Skeletal muscle cell (primary cell): ENCODE results near the gene WWOX.
"Not testable (repeated sequence)": the region's sequence is repeated elsewhere in the genome, so short reads cannot be mapped to it uniquely, and the experiment has no call there.

ENCODE experiments used
- DNase-seq: peaks from one replicate; pipeline ENCODE4 v3.0.0-alpha.2; 2010; ENCODE audit warnings: low read depth
- H3K4me3 ChIP-seq: 2 replicates; pipeline ENCODE4 v1.5.1; 2011; ENCODE audit warnings: low read depth, mild to moderate bottlenecking, control low read depth, low read length, moderate library complexity

Gene WWOX

DNA sequence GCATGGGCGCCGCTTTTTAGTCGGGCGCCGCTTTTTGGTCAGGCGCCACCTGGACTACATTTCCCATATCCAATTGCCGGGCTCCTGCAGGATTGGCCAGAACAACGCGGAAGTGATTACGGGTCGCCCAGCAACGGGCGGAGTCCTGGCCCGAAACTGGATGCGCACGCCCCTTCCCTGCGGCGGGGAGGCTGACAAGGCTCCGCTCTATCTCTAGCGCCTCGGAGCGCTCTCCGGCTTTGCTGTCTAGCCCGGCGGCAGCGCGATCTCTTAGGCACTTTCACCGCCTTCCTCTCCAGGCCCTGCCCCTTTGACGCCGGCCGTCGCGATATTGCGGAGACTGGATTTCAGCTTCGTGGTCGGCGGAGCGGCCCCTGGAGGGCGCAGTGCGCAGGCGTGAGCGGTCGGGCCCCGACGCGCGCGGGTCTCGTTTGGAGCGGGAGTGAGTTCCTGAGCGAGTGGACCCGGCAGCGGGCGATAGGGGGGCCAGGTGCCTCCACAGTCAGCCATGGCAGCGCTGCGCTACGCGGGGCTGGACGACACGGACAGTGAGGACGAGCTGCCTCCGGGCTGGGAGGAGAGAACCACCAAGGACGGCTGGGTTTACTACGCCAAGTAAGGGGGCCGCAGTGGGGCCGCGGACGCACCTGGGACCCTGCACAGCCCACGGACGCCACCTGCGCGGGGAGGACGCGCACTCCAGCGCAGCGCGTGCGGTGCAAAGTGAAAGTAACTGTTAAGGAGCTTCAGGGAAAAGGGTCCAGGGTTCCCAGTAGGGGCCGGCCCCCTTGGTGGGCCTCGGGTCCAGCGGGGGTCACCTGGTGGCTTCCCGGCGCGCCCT lies at the start of gene WWOX:
Gene WWOX (plus strand): TSS at position 384 of the 841 bp plus-strand sequence.
- peak; percentile 94 for DNase-seq
- H3K4me3 ChIP-seq: peak within 1 kb of the TSS; percentile 97

DNA sequence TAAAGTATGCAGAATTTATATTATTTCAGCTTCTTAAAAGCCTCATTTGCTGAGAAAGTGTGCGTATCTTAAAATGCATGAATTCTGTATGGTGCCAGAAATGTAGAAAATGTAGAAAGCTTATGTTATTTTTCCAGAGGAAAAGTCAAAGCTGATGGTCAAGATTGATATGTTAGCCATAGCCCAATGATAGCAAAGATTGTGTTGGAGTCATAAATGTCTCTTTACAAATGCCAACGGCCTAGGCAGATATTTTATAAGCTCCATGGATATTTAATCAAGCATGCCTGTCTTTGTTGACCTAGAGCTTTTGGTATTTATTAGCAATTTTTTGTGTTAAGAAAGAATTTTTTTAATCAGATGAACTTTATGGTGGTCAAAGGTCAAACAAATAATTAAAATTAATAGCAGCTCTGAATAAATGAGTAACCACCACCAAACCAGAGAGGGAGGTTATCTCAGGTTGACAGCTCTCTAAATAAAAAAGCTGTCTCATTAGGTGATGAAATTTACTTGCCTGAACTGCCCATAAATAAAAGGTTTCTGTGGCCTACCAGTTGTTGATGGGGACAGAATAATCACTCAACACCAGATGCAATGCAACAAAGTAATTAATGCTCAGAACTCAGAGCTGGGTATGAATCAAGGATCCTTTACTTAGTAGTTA lies 48.6 kb upstream of the WWOX start:
- no peak for DNase-seq

DNA sequence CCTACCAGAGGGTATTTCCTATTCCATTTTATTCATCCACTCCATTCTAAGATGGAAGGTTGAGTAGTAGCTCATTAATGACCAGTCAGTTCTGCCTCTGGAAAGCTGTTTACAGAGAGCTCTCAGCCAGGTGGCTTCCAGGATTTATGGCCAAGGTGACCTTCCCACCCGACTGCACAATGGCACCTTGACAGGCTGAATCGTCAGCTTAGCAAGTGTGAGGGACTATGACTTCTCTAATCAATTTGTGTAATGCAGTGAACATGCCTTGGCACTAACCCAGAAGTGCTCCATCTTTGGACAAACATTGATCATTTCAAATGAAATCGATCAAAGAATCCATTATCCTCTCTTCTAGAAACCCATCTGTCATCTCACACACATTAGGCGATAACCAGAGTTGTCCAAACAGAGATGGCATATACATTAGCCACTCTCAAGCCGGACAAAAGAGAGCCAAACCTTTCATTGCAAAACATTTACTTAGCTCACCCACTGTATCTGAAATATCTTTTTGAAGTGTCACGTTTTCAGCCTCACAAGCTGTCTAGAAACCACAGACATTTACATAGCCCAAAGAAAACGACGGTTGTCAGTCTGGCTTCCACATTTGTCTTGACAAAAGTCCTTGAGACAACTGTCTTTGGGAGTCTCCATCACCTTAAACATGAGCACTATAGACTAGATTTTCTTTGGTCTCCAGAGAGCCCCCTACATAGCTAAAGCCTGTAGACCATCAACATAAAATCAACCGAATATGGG lies 41.5 kb upstream of the WWOX start:
- no peak for DNase-seq
- no peak overlapping the region for H3K4me3 ChIP-seq

More for the DNA sequence above, 48.6 kb upstream of the WWOX start:
- no peak overlapping the region for H3K4me3 ChIP-seq

DNA sequence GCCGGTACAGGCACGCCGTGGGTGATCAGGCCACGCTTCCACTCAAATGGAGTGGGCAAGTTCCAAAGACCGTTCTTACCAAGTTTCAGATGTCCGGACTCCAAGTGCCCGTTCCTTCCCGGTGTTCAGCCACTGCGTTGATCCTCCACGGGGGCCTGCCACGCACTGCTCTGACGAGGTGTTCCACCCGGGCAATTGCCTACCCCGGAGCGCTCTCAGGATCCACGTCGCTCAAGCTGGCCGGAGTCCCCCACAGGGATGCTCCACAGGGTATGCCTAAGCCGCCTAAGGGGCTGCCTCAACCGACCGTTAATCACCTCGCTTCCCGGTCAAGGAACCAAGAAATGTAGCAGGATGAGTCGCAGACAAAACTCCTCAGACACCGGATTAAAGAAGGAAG lies 39.6 kb upstream of the WWOX start:
- not testable (repeated sequence) for DNase-seq, H3K4me3 ChIP-seq

DNA sequence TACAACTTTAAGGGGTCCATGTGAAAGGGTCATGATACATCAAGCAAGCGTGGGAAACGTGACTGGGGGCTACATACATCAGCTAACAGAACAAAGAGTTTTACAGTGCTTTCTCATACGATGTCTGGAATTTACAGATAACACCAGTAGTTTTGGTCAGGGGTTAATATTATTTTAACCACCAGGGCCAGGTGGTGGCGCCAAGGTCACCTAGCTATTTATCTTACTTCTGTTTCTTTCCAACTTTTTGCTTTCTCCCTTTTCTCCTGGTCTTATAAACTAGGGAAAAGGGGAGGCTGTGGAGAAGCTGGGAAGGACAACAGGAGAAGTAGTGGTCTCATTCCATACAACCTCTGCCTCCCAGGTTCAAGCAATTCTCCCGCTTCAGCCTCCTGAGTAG lies 39.2 kb upstream of the WWOX start:
- no peak overlapping the region for H3K4me3 ChIP-seq
- no peak for DNase-seq

DNA sequence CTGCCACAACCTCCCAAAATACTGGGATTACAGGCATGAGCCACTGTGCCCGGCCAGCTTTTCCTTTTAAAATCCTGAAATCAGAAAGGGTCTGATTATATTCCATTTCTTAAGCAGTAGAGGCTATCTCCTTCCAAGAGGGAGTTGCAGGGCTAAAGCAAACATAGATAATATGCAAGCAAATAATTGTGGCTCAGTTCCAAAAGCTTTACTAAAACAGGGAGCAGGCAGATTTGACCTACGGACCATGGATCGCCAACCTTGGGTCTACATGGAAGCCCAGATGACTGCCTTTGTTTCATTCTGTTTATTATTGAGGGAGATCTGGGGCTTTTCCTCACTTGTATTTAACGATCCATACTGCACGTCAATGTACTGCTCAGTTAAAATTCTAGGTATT lies 38.6 kb upstream of the WWOX start:
- H3K4me3 ChIP-seq: no peak overlapping the region
- DNase-seq: no peak

DNA sequence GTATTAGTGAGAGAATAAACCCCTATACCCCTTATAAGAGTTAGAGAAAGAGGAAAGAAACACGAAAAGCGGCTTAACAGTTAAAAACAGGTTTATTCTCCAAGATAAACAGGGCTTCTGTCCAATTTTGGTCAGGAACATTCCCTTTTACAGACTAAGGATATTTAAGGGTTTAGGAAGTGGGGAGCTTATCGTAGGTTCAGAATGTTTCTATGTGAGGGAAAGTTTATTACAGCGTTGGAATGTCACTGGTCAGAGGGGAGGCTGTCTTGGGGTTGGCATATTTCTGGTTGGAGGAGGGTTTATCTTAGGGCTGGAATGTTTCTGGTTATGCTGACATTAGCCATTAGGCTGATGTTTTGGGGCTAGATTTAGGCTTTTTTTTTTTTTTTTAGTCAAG lies 34.1 kb upstream of the WWOX start:
- DNase-seq: no peak
- H3K4me3 ChIP-seq: no peak overlapping the region

DNA sequence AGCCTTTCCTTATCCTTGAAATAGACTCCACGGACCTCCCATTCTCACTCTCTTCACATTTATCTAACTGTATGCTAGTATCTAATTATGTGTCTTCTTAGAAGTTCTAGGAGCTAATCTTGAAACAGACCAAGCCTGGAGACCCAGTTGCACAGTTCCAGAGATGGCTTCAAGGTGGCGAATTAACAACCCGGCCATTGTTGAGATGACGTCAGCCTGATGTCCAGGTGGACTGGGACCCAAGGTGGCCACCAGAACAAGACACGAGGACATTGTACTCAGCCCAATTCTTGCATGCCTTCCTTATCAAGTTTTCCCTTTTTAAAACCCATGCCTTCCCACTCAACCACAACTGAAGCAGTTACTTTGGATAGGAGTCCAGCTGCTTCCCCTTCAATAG lies 29.5 kb upstream of the WWOX start:
- no peak for DNase-seq
- no peak overlapping the region for H3K4me3 ChIP-seq

DNA sequence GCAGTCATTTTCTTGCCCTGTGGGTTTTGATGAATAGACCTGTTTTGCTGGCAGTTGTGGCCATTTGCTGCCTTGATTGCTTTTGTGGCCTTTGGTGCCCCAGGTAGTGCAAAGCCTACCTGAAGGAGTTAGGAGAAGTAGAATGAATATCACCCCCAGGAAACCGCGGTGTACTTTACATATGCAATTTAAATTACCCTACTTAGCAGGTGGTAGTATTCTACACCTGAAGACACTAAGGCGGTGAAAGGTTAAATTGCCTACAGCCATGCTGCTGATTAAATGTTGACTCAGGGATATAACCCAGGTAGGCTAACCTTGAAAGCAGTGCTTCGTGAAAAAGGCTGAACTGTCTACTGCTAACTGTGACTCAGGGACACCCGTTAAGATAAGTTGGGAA lies 27.2 kb upstream of the WWOX start:
- no peak for DNase-seq
- H3K4me3 ChIP-seq: no peak overlapping the region

DNA sequence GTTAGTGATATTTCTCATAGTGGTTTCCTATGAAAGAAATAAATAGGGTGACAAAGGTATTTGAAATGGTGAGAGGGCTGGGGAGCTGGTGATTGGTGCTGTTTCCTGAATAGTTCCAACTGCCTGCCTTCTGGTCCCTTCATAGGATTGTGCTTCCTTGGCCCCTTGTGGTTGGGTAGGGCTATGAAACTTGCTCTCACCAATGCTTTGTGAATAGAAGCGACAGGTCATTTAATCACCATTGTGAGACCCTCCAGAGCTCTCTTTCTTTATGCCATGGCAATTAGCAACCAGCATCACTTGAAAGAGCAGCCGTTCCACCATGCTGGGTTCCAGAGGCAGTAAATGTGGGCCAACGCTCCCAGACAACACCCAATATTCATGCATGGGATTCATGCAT lies 23.7 kb upstream of the WWOX start:
- DNase-seq: no peak
- H3K4me3 ChIP-seq: no peak overlapping the region

DNA sequence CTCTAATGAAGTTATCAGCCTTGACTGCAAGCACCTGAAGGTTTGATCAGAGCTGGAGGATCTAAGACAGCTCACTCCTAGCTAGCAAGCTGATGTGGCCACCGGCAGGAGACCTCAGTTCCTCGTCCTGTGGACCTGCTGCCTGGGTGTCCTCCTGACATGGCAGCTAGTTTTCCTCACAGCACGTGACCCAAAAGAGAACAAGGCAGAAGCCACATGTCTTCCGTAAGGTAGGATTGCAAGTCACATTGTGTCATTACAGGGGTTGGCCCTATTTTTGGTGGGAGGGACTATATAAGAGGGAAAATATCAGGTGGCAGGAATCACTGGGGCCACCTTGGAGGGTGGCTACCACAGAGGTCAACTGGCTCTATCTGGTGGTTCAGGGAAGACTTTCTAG lies 18.1 kb upstream of the WWOX start:
- no peak overlapping the region for H3K4me3 ChIP-seq
- DNase-seq: no peak

DNA sequence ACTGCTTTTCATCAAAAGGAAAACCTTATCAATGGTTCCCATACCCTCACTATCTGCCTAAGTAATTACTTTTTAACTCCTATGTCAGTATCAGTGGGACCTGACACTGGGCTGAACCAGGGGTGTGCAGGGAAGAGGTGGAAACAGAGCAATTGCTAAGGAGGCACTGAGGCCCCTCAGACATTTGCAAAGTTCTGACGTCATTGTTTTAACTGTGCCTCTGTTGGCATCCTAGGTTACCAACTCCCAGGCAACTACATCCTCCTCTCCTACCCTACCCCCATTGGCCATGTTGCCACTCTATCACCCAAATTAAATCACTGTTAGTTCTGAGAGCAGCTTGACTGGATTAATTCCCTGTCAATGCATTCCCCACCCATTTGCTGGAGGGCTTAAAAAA lies 8.0 kb upstream of the WWOX start:
- no peak for DNase-seq

DNA sequence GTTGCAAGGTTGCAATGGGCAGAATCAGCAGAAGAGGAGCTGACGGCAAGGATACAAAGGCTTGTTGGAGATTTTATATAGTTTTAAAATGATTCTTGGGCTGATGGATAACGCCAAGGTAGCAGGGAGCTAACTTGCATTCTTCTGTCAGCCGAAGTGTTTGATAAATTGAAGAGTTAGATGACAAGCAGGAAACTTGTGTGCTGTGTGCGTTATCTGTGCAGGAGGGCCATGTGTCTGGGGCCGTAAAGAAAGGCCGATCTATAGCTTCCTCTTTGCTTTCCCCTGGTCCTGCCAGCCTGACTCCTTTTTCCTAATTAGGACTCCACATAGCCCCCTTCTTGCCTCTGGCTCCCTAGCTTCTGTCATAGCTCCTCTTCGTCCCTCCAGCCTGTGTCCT lies 6.7 kb upstream of the WWOX start:
- DNase-seq: no peak
- no peak overlapping the region for H3K4me3 ChIP-seq

More for the DNA sequence above, 8.0 kb upstream of the WWOX start:
- no peak overlapping the region for H3K4me3 ChIP-seq

DNA sequence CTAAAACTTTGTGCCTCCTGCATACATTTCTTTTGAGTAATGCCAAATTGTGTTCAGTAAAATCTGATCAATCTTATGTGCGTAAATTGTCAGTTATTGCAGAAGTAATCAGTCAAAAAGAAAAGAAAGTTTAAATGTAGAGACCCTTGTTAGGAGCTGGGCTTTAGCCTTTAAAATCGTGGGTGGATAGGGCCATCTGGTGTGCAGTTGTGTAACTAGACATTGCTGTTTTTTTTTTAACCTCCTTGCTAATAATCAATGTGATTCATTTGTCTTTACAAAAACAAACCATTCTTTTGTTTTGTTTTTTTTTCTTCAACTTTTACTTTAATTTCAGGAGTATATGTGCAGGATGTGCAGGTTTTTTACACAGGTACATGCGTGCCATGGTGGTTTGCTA lies 5.3 kb upstream of the WWOX start:
- no peak overlapping the region for H3K4me3 ChIP-seq
- DNase-seq: no peak

DNA sequence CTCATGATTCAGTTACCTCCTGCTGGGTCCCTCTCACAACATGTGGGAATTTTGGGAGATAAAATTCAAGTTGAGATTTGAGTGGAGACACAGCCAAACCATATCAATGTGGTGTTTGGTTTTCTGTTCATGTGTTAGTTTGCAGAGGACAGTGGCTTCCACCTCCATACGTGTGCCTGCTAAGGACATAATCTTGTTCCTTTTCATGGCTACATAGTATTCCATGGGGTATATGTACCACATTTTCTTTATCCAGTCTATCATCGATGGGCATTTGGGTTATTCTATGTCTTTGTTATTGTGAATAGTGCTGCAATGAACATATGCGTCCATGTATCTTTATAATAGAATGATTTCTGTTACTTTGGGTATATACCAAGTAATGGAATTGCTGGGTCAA lies 4.5 kb upstream of the WWOX start:
- DNase-seq: no peak
- no peak overlapping the region for H3K4me3 ChIP-seq

DNA sequence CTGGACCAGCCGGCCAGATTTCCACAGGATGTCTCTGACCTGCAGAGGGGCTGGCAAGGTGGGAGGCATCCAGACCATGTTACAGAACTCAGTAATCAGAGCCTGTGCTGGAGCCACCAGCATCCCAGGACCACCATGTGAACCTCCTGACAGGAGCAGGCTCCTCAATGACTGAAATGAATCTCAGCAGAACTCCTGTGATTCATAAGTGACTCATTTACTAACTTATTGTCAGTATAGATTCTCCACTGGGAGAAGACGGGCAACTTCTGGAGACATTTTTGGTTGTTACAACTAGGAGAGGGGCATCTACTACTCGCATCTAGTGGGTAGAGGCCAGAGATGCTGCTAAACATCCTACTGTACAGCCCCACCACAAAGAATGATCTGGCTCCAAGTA lies 3.1 kb upstream of the WWOX start:
- DNase-seq: no peak

DNA sequence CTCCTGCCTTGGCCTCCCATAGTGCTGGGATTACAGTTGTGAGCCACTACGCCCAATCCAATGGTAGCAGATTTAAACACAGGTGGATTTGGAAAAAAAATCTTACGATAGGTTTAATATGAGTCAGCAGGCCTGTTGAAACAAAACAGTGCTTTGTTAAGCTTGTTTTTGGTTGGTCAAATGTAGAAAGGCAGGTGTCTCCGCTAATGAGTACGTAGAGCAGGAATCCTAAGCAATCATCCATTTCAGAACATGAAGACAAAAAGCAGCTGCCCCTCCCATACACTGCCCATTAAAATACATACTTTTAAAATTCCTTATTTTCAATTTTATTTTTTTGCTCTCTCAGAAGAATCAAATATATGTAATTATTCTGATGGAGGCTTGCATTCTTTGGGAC lies 1.9 kb upstream of the WWOX start:
- H3K4me3 ChIP-seq: no peak overlapping the region
- DNase-seq: no peak

More for the DNA sequence above, 3.1 kb upstream of the WWOX start:
- H3K4me3 ChIP-seq: no peak overlapping the region

DNA sequence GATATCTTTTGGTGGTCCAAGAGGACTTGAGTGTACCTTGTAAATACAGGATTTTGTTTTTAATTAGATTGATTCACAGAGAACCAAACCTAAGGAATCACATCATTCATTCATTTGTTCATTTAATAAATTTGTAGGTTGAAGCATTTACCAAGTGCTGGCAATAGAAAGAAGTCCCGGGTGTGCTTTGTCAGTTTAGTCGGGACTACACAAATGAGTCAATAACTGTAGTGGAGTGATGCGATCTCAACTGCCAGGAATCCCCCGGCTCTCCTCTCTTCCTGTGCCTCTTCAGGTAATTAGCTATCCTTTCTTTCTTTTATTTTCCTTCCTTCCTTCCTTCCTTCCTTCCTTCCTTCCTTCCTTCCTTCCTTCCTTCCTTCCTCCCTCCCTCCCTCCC lies 1.4 kb upstream of the WWOX start:
- no peak for DNase-seq
- H3K4me3 ChIP-seq: no peak overlapping the region

DNA sequence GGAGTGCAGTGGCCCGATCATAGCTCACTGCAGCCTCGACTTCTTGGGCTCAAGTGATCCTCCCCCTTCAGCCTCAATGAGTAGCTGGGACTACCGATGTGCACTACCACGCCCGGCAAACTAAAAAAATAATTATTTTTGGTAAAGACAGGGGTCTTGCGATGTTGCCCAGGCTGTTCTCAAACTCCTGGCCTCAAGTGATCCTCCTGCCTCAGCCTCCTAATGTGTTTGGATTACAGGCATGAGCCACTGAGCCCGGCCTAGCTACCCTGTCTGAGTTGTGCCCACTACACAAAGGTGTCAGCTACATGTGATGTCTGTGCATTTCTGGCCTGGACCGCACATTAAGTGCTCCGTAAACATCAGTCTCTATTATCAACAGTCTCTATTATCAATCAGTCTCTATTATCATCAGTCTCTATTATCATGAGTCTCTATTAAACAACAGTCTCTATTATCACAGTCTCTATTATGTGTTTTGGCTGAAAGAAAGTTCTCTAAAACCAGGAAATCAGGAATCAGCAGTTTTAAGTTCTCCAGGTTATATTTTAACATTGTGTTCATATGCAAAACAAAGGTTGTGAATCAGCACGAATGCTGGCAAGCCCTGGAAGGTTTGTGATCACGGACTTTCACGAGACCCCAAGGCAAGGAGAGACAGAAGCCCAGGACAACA lies 721 bp upstream of the WWOX start:
- no peak for DNase-seq

DNA sequence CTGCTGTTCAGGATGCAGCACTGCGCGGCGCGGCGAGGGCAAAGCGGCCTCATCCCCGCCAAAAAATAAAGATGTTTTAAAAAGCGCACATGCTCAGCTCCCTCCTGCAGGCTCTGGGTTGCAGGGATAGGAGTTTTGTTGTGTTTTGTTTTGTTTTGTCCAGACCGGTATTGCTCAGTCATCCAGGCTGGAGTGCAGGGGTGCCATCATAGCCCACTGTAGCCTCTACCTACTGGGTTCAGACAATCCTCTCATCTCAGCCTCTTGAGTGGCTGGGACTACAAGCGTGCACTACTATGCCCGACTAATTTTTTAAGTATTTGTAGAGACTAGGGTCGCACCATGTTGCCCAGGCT lies 636 bp downstream of the WWOX start:
- no peak for DNase-seq
- peak overlapping the region; percentile 97 for H3K4me3 ChIP-seq

More for the DNA sequence above, 721 bp upstream of the WWOX start:
- H3K4me3 ChIP-seq: peak overlapping the region; percentile 97
